IPS-15b (cell line): ENCODE data around the gene SANBR.
"Not testable (repeated sequence)": the region's sequence is repeated elsewhere in the genome, so short reads cannot be mapped to it uniquely, and the experiment has no call there.

ENCODE experiments used
- H3K27me3 ChIP-seq: one replicate; pipeline ENCODE4 v1.6.1; 2013; ENCODE audit warnings: low read length; ENCODE audit not compliant: control insufficient read depth, insufficient read depth
- H3K36me3 ChIP-seq: one replicate; pipeline ENCODE4 v1.6.1; 2013; ENCODE audit warnings: low read length; ENCODE audit not compliant: control insufficient read depth, insufficient read depth
- H3K4me1 ChIP-seq: one replicate; pipeline ENCODE4 v1.6.1; 2013; ENCODE audit warnings: mild to moderate bottlenecking, low read length; ENCODE audit not compliant: control insufficient read depth, insufficient read depth
- H3K4me3 ChIP-seq: one replicate; pipeline ENCODE4 v1.5.1; 2013; ENCODE audit warnings: low read depth, low read length
- H3K9ac ChIP-seq: one replicate; pipeline ENCODE4 v1.6.1; 2013; ENCODE audit warnings: low read depth, mild to moderate bottlenecking, low read length
- H3K9me3 ChIP-seq: one replicate; pipeline ENCODE4 v1.6.1; 2013; ENCODE audit warnings: mild to moderate bottlenecking, low read length; ENCODE audit not compliant: control insufficient read depth, insufficient read depth

Gene SANBR

GRCh38 chr2:61036643-61037042 lies 29.0 kb upstream of the SANBR start:
- not testable (repeated sequence) for H3K9ac ChIP-seq, H3K4me1 ChIP-seq, H3K27me3 ChIP-seq, H3K9me3 ChIP-seq, H3K4me3 ChIP-seq
- H3K36me3 ChIP-seq, result peaks cover 13% of the 10 kb centered on the region

- H3K4me3 ChIP-seq, result no peak overlapping the region
- H3K36me3 ChIP-seq, result no peaks in the 10 kb centered on the region
- no peak overlapping the region for H3K9ac ChIP-seq
Measured at GRCh38 chr2:61042807-61043206, 22.9 kb upstream of the SANBR start.

GRCh38 chr2:61044636-61045035 lies 21.0 kb upstream of the SANBR start:
- H3K27me3 ChIP-seq, result no peaks in the 10 kb centered on the region
- peaks cover 3% of the 10 kb centered on the region for H3K36me3 ChIP-seq
- H3K9ac ChIP-seq, result no peak overlapping the region
- H3K4me1 ChIP-seq, result no peaks in the 10 kb centered on the region
- no peaks in the 10 kb centered on the region for H3K9me3 ChIP-seq
- no peak overlapping the region for H3K4me3 ChIP-seq

More at GRCh38 chr2:61042807-61043206, 22.9 kb upstream of the SANBR start:
- no peaks in the 10 kb centered on the region for H3K9me3 ChIP-seq
- H3K27me3 ChIP-seq, result no peaks in the 10 kb centered on the region
- H3K4me1 ChIP-seq, result no peaks in the 10 kb centered on the region

GRCh38 chr2:61045226-61045625 lies 20.4 kb upstream of the SANBR start:
- H3K9me3 ChIP-seq, result no peaks in the 10 kb centered on the region
- no peak overlapping the region for H3K4me3 ChIP-seq
- H3K36me3 ChIP-seq, result peaks cover 4% of the 10 kb centered on the region

GRCh38 chr2:61045999-61046398 lies 19.7 kb upstream of the SANBR start:
- Histone ChIP-seq H3K36me3 (peaks cover 6% of the 10 kb centered on the region), H3K9ac (no peak overlapping the region), H3K4me1 (no peaks in the 10 kb centered on the region), H3K27me3 (no peaks in the 10 kb centered on the region), H3K4me3 (no peak overlapping the region), H3K9me3 (no peaks in the 10 kb centered on the region)

More at GRCh38 chr2:61045226-61045625, 20.4 kb upstream of the SANBR start:
- no peaks in the 10 kb centered on the region for H3K4me1 ChIP-seq
- H3K9ac ChIP-seq, result no peak overlapping the region
- H3K27me3 ChIP-seq, result no peaks in the 10 kb centered on the region

- no peaks in the 10 kb centered on the region for H3K4me1 ChIP-seq
Measured at GRCh38 chr2:61055557-61055956, 10.1 kb upstream of the SANBR start.

DNA sequence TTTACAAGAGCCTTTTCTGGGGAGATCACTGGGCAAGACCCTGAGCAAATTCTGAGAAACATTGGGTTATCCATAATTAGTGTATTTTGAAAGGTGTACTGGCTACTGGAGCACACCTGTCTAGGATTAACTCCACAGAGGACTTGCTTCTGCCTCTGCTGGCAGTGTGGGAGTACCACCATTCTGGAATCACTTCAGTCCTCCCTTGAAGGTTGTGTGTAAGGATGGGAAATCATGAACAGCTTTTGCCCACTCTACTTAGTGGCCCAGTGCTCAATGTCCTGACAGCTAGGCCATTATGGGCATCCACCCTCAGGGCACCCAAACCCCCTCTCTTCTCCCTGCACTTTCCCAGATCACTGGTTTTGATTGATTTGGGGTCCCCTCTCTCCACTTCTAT lies 8.1 kb upstream of the SANBR start:
- Histone ChIP-seq H3K9ac (no peak overlapping the region), H3K9me3 (no peaks in the 10 kb centered on the region), H3K4me3 (no peak overlapping the region), H3K36me3 (no peaks in the 10 kb centered on the region), H3K4me1 (no peaks in the 10 kb centered on the region), H3K27me3 (no peaks in the 10 kb centered on the region)

More at GRCh38 chr2:61055557-61055956, 10.1 kb upstream of the SANBR start:
- no peak overlapping the region for H3K9ac ChIP-seq
- H3K9me3 ChIP-seq, result no peaks in the 10 kb centered on the region
- H3K27me3 ChIP-seq, result no peaks in the 10 kb centered on the region
- H3K4me3 ChIP-seq, result no peak overlapping the region
- no peaks in the 10 kb centered on the region for H3K36me3 ChIP-seq

- H3K9ac ChIP-seq, result no peak overlapping the region
- H3K4me3 ChIP-seq, result no peak overlapping the region
- H3K9me3 ChIP-seq, result no peaks in the 10 kb centered on the region
- H3K4me1 ChIP-seq, result no peaks in the 10 kb centered on the region
- H3K36me3 ChIP-seq, result no peaks in the 10 kb centered on the region
- no peaks in the 10 kb centered on the region for H3K27me3 ChIP-seq
Measured at GRCh38 chr2:61059382-61059781, 6.3 kb upstream of the SANBR start.

GRCh38 chr2:61074100-61074499 lies 8.4 kb downstream of the SANBR start:
- no peak overlapping the region for H3K4me3 ChIP-seq
- H3K36me3 ChIP-seq, result peaks cover 7% of the 10 kb centered on the region
- no peak overlapping the region for H3K9ac ChIP-seq
- H3K4me1 ChIP-seq, result no peaks in the 10 kb centered on the region
- H3K9me3 ChIP-seq, result no peaks in the 10 kb centered on the region
- no peaks in the 10 kb centered on the region for H3K27me3 ChIP-seq

- Histone ChIP-seq H3K36me3 (no peaks in the 10 kb centered on the region), H3K4me1 (no peaks in the 10 kb centered on the region), H3K9ac (no peak overlapping the region)
Measured at GRCh38 chr2:61085883-61086282, 20.2 kb downstream of the SANBR start.

GRCh38 chr2:61089797-61090196 lies 24.1 kb downstream of the SANBR start:
- Histone ChIP-seq H3K9ac (no peak overlapping the region), H3K4me3 (no peak overlapping the region), H3K27me3 (no peaks in the 10 kb centered on the region), H3K36me3 (no peaks in the 10 kb centered on the region), H3K9me3 (no peaks in the 10 kb centered on the region), H3K4me1 (no peaks in the 10 kb centered on the region)

More at GRCh38 chr2:61085883-61086282, 20.2 kb downstream of the SANBR start:
- Histone ChIP-seq H3K27me3 (no peaks in the 10 kb centered on the region), H3K4me3 (no peak overlapping the region), H3K9me3 (no peaks in the 10 kb centered on the region)

- no peaks in the 10 kb centered on the region for H3K9me3 ChIP-seq
- H3K27me3 ChIP-seq, result no peaks in the 10 kb centered on the region
- no peaks in the 10 kb centered on the region for H3K4me1 ChIP-seq
- no peak overlapping the region for H3K9ac ChIP-seq
- H3K4me3 ChIP-seq, result no peak overlapping the region
- H3K36me3 ChIP-seq, result no peaks in the 10 kb centered on the region
Measured at GRCh38 chr2:61090386-61090921, 24.8 kb downstream of the SANBR start.
